Ecto neural progenitor cell (in vitro differentiated cells): Measurements from ENCODE around the gene FIP1L1.

Source experiments
- DNase-seq: peaks from one replicate; pipeline ENCODE4 v3.0.0-alpha.2; 2018; ENCODE audit warnings: low spot score

FIP1L1 gene

GRCh38 chr4:53501561-53501960, 124.1 kb downstream of the FIP1L1 start:
- DNase-seq, result no peak

GRCh38 chr4:53502094-53502493, 124.7 kb downstream of the FIP1L1 start:
- no peak for DNase-seq

GRCh38 chr4:53505947-53506346, 128.5 kb downstream of the FIP1L1 start:
- no peak for DNase-seq

- DNase-seq, result no peak
Measured at GRCh38 chr4:53507058-53507457, 129.6 kb downstream of the FIP1L1 start.

GRCh38 chr4:53507671-53508286, 130.3 kb downstream of the FIP1L1 start:
- DNase-seq, result no peak

- no peak for DNase-seq
Measured at GRCh38 chr4:53508446-53508845, 131.0 kb downstream of the FIP1L1 start.

GRCh38 chr4:53510321-53510720, 132.9 kb downstream of the FIP1L1 start:
- DNase-seq, result no peak
